ENCODE measurements around the gene LMBR1.
A peak's percentile ranks its signal among the peaks of the same experiment; 100 is the strongest.
"Not testable (repeated sequence)": the region's sequence is repeated elsewhere in the genome, so short reads cannot be mapped to it uniquely, and the experiment has no call there.

The LMBR1 gene

GRCh38 chr7:156652886-156653568, 240.0 kb downstream of the LMBR1 start:
- DNase-seq = no peak

GRCh38 chr7:156651474-156651873, 241.5 kb downstream of the LMBR1 start:
- no peak for DNase-seq

GRCh38 chr7:156650042-156650441, 242.9 kb downstream of the LMBR1 start:
- DNase-seq = no peak

GRCh38 chr7:156647330-156647729, 245.7 kb downstream of the LMBR1 start:
- not testable (repeated sequence) for DNase-seq

- no peak for DNase-seq
Measured at GRCh38 chr7:156642306-156643045, 250.5 kb downstream of the LMBR1 start.

GRCh38 chr7:156640949-156641485, 252.0 kb downstream of the LMBR1 start:
- peak; percentile 28 for DNase-seq

- DNase-seq = peak; percentile 86
Measured at GRCh38 chr7:156640257-156640948, 252.6 kb downstream of the LMBR1 start, which contains the start of gene RNF32. Gene RNF32, plus strand, starts transcription at chr7:156640774. Its CDS starts 3,104 bp downstream, at chr7:156643878.

GRCh38 chr7:156639426-156640256, 253.3 kb downstream of the LMBR1 start:
- no peak for DNase-seq

GRCh38 chr7:156638443-156639077, 254.4 kb downstream of the LMBR1 start:
- no peak for DNase-seq

- DNase-seq = not testable (repeated sequence)
Measured at GRCh38 chr7:156637093-156637492, 255.9 kb downstream of the LMBR1 start.

- no peak for DNase-seq
Measured at GRCh38 chr7:156635529-156636385, 257.2 kb downstream of the LMBR1 start.

- DNase-seq = no peak
Measured at GRCh38 chr7:156634117-156634516, 258.9 kb downstream of the LMBR1 start.

GRCh38 chr7:156629873-156630272, 263.1 kb downstream of the LMBR1 start:
- DNase-seq = no peak

GRCh38 chr7:156628562-156628961, 264.4 kb downstream of the LMBR1 start:
- DNase-seq = no peak
